ENCODE measurements around the gene ZMYM3.

ZMYM3 gene

GRCh38 chrX:71214152-71214551 lies 39.8 kb downstream of the ZMYM3 start:
- DNase-seq (ENCODE audit: low spot score), result no peak

- DNase-seq (ENCODE audit: low spot score), result no peak
These were observed 41.4 kb downstream of the ZMYM3 start for GRCh38 chrX:71212536-71212935.

GRCh38 chrX:71210816-71211215 lies 43.1 kb downstream of the ZMYM3 start:
- DNase-seq (ENCODE audit: low spot score), result peak; percentile 52

GRCh38 chrX:71199252-71200008 lies 54.5 kb downstream of the ZMYM3 start:
- no peak for DNase-seq (ENCODE audit: low spot score)

- DNase-seq (ENCODE audit: low spot score), result no peak
These were observed 55.9 kb downstream of the ZMYM3 start for GRCh38 chrX:71198066-71198465.

- no peak for DNase-seq (ENCODE audit: low spot score)
These were observed 57.8 kb downstream of the ZMYM3 start for GRCh38 chrX:71195964-71196649.

GRCh38 chrX:71191248-71191647 lies 62.7 kb downstream of the ZMYM3 start:
- no peak for DNase-seq (ENCODE audit: low spot score)
